Activated T-cell treated with anti-CD3 and anti-CD28 coated beads, Interleukin-2, amount 50 U/mL, for 4 hours (primary cell): Measurements from ENCODE around the gene FAM193A. TPM values are rescaled to one million over a fixed set of nuclear protein-coding genes. Genes with fewer than 3 reads are reported as not detected.
"Not testable (repeated sequence)": the region's sequence is repeated elsewhere in the genome, so short reads cannot be mapped to it uniquely, and the experiment has no call there.

Source experiments
- ATAC-seq, 2 donors: fragments of 200-7000 bp; cut with Tn5 transposase; one replicate each; pipeline ENCODE4 v1.10.0; 2021
- DNase-seq: peaks from one replicate; pipeline ENCODE4 v3.0.0-alpha.2; 2020
- H3K27me3 Mint-ChIP-seq: one replicate; pipeline ENCODE4 v1.8.0; 2021; ENCODE audit warnings: low read depth, mixed read lengths
- H3K36me3 Mint-ChIP-seq: one replicate; pipeline ENCODE4 v1.8.0; 2022; ENCODE audit warnings: mixed read lengths; ENCODE audit not compliant: insufficient read depth
- H3K4me1 Mint-ChIP-seq: one replicate; pipeline ENCODE4 v1.8.0; 2021; ENCODE audit warnings: low read depth, mixed read lengths
- H3K4me3 Mint-ChIP-seq: one replicate; pipeline ENCODE4 v1.8.0; 2021; ENCODE audit warnings: mild to moderate bottlenecking, moderate library complexity, mixed read lengths
- H3K9me3 Mint-ChIP-seq: one replicate; pipeline ENCODE4 v1.8.0; 2021; ENCODE audit warnings: mixed read lengths
- total RNA-seq, 3 donors: library from RNA; stranded (reverse); gene quantifications; one replicate each; pipeline ENCODE4 v1.2.1, GENCODE V29; 2021

FAM193A gene
- total RNA-seq, 3 donors from 2014 or later, result 24.7 to 25.3 (median 24.9) TPM

- H3K9me3 Mint-ChIP-seq, result no peaks in the 10 kb centered on the region
- peaks cover 67% of the 10 kb centered on the region for H3K4me1 Mint-ChIP-seq
- no peak for ATAC-seq
- no peak overlapping the region for H3K4me3 Mint-ChIP-seq
- peaks cover 20% of the 10 kb centered on the region for H3K36me3 Mint-ChIP-seq
- DNase-seq, result no peak
- H3K27me3 Mint-ChIP-seq, result no peaks in the 10 kb centered on the region
Observed at GRCh38 chr4:2596611-2597010, 60.2 kb downstream of the FAM193A start.

GRCh38 chr4:2598511-2599303 lies 62.3 kb downstream of the FAM193A start:
- H3K36me3 Mint-ChIP-seq, result peaks cover 20% of the 10 kb centered on the region
- DNase-seq (no peak), ATAC-seq (peak; percentile 66 to 71)
- H3K4me1 Mint-ChIP-seq, result peaks cover 51% of the 10 kb centered on the region
- peak overlapping the region; percentile 71 for H3K4me3 Mint-ChIP-seq
- H3K27me3 Mint-ChIP-seq, result no peaks in the 10 kb centered on the region
- H3K9me3 Mint-ChIP-seq, result no peaks in the 10 kb centered on the region

- Mint-ChIP-seq H3K4me3 (no peak overlapping the region), H3K4me1 (peaks cover 48% of the 10 kb centered on the region), H3K27me3 (no peaks in the 10 kb centered on the region), H3K9me3 (no peaks in the 10 kb centered on the region), H3K36me3 (peaks cover 22% of the 10 kb centered on the region)
- ATAC-seq, result no peak
- DNase-seq, result no peak
Observed at GRCh38 chr4:2599304-2599654, 62.8 kb downstream of the FAM193A start.

GRCh38 chr4:2600878-2601277 lies 64.4 kb downstream of the FAM193A start:
- no peak for DNase-seq
- Mint-ChIP-seq H3K9me3 (no peaks in the 10 kb centered on the region), H3K4me3 (no peak overlapping the region), H3K27me3 (no peaks in the 10 kb centered on the region), H3K4me1 (peaks cover 55% of the 10 kb centered on the region), H3K36me3 (peaks cover 26% of the 10 kb centered on the region)
- ATAC-seq, result no peak

GRCh38 chr4:2604614-2605013 lies 68.2 kb downstream of the FAM193A start:
- no peak overlapping the region for H3K4me3 Mint-ChIP-seq
- H3K9me3 Mint-ChIP-seq, result no peaks in the 10 kb centered on the region
- no peaks in the 10 kb centered on the region for H3K27me3 Mint-ChIP-seq
- H3K36me3 Mint-ChIP-seq, result peaks cover 14% of the 10 kb centered on the region
- H3K4me1 Mint-ChIP-seq, result peaks cover 48% of the 10 kb centered on the region
- DNase-seq (no peak), ATAC-seq (no peak)

GRCh38 chr4:2606960-2607506 lies 70.6 kb downstream of the FAM193A start:
- Mint-ChIP-seq H3K9me3 (no peaks in the 10 kb centered on the region), H3K27me3 (no peaks in the 10 kb centered on the region), H3K36me3 (peaks cover 7% of the 10 kb centered on the region), H3K4me3 (no peak overlapping the region), H3K4me1 (peaks cover 45% of the 10 kb centered on the region)
- ATAC-seq (no peak), DNase-seq (no peak)

- H3K9me3 Mint-ChIP-seq, result no peaks in the 10 kb centered on the region
- H3K4me1 Mint-ChIP-seq, result peaks cover 49% of the 10 kb centered on the region
Observed at GRCh38 chr4:2607822-2608221, 71.4 kb downstream of the FAM193A start.

GRCh38 chr4:2608291-2608690 lies 71.8 kb downstream of the FAM193A start:
- ATAC-seq (no peak), DNase-seq (no peak)
- H3K36me3 Mint-ChIP-seq, result peaks cover 7% of the 10 kb centered on the region
- no peaks in the 10 kb centered on the region for H3K27me3 Mint-ChIP-seq
- no peaks in the 10 kb centered on the region for H3K9me3 Mint-ChIP-seq
- H3K4me3 Mint-ChIP-seq, result no peak overlapping the region
- peaks cover 51% of the 10 kb centered on the region for H3K4me1 Mint-ChIP-seq

More at GRCh38 chr4:2607822-2608221, 71.4 kb downstream of the FAM193A start:
- no peak for ATAC-seq
- DNase-seq, result no peak
- Mint-ChIP-seq H3K27me3 (no peaks in the 10 kb centered on the region), H3K36me3 (peaks cover 7% of the 10 kb centered on the region), H3K4me3 (no peak overlapping the region)

GRCh38 chr4:2615821-2616220 lies 79.4 kb downstream of the FAM193A start:
- no peak for DNase-seq
- Mint-ChIP-seq H3K9me3 (no peaks in the 10 kb centered on the region), H3K27me3 (no peaks in the 10 kb centered on the region), H3K36me3 (peaks cover 6% of the 10 kb centered on the region), H3K4me1 (peaks cover 45% of the 10 kb centered on the region), H3K4me3 (no peak overlapping the region)
- no peak for ATAC-seq

- no peak for ATAC-seq
- H3K4me3 Mint-ChIP-seq, result no peak overlapping the region
- H3K9me3 Mint-ChIP-seq, result no peaks in the 10 kb centered on the region
- H3K36me3 Mint-ChIP-seq, result peaks cover 6% of the 10 kb centered on the region
- DNase-seq, result no peak
- peaks cover 47% of the 10 kb centered on the region for H3K4me1 Mint-ChIP-seq
- no peaks in the 10 kb centered on the region for H3K27me3 Mint-ChIP-seq
Observed at GRCh38 chr4:2617955-2618354, 81.5 kb downstream of the FAM193A start.

- H3K4me3 Mint-ChIP-seq, H3K27me3 Mint-ChIP-seq, ATAC-seq, DNase-seq, H3K9me3 Mint-ChIP-seq, H3K36me3 Mint-ChIP-seq: not testable (repeated sequence)
- H3K4me1 Mint-ChIP-seq, result peaks cover 47% of the 10 kb centered on the region
Observed at GRCh38 chr4:2618729-2619128, 82.3 kb downstream of the FAM193A start.

- H3K9me3 Mint-ChIP-seq, result no peaks in the 10 kb centered on the region
- peaks cover 5% of the 10 kb centered on the region for H3K36me3 Mint-ChIP-seq
- peaks cover 40% of the 10 kb centered on the region for H3K4me1 Mint-ChIP-seq
- no peak overlapping the region for H3K4me3 Mint-ChIP-seq
- DNase-seq (no peak), ATAC-seq (no peak)
- no peaks in the 10 kb centered on the region for H3K27me3 Mint-ChIP-seq
Observed at GRCh38 chr4:2619459-2619858, 83.0 kb downstream of the FAM193A start.

- DNase-seq, result no peak
- peaks cover 27% of the 10 kb centered on the region for H3K4me1 Mint-ChIP-seq
- peaks cover 8% of the 10 kb centered on the region for H3K36me3 Mint-ChIP-seq
- H3K9me3 Mint-ChIP-seq, result no peaks in the 10 kb centered on the region
- H3K27me3 Mint-ChIP-seq, result no peaks in the 10 kb centered on the region
- no peak overlapping the region for H3K4me3 Mint-ChIP-seq
- ATAC-seq, result no peak
Observed at GRCh38 chr4:2621419-2621818, 85.0 kb downstream of the FAM193A start.

GRCh38 chr4:2623442-2623841 lies 87.0 kb downstream of the FAM193A start:
- DNase-seq (no peak), ATAC-seq (no peak)
- H3K4me1 Mint-ChIP-seq, result peaks cover 21% of the 10 kb centered on the region
- H3K27me3 Mint-ChIP-seq, result no peaks in the 10 kb centered on the region
- H3K9me3 Mint-ChIP-seq, result no peaks in the 10 kb centered on the region
- H3K4me3 Mint-ChIP-seq, result no peak overlapping the region
- peaks cover 11% of the 10 kb centered on the region for H3K36me3 Mint-ChIP-seq

- Mint-ChIP-seq H3K36me3 (peaks cover 9% of the 10 kb centered on the region), H3K9me3 (no peaks in the 10 kb centered on the region), H3K4me1 (peaks cover 15% of the 10 kb centered on the region), H3K27me3 (no peaks in the 10 kb centered on the region), H3K4me3 (no peak overlapping the region)
- DNase-seq (no peak), ATAC-seq (no peak)
Observed at GRCh38 chr4:2624782-2625530, 88.5 kb downstream of the FAM193A start.
